Breast epithelium (tissue), 3 donors: ENCODE measurements around the gene LEKR1.

Experiments
- POLR2A ChIP-seq: fragments of 450-650 bp; IDR thresholded peaks from one replicate; pipeline ENCODE4 v1.6.1; 2016; ENCODE audit warnings: antibody characterized with exemption, mild to moderate bottlenecking, moderate library complexity
- POLR2AphosphoS5 ChIP-seq, 3 donors: sonication (generic); formaldehyde crosslinking; IDR thresholded peaks; one replicate each; pipeline ENCODE4 v1.6.1; 2017; ENCODE audit warnings: antibody characterized with exemption in 3 of 3
- TF ChIP-seq, protein P1 (sequence below), 3 donors: fragments of 450-650 bp; IDR thresholded peaks; one replicate each; pipeline ENCODE4 v1.5.1; 2016 to 2017; ENCODE audit warnings: antibody characterized with exemption in 3 of 3, mild to moderate bottlenecking in 3 of 3, moderate library complexity in 3 of 3

DNA sequence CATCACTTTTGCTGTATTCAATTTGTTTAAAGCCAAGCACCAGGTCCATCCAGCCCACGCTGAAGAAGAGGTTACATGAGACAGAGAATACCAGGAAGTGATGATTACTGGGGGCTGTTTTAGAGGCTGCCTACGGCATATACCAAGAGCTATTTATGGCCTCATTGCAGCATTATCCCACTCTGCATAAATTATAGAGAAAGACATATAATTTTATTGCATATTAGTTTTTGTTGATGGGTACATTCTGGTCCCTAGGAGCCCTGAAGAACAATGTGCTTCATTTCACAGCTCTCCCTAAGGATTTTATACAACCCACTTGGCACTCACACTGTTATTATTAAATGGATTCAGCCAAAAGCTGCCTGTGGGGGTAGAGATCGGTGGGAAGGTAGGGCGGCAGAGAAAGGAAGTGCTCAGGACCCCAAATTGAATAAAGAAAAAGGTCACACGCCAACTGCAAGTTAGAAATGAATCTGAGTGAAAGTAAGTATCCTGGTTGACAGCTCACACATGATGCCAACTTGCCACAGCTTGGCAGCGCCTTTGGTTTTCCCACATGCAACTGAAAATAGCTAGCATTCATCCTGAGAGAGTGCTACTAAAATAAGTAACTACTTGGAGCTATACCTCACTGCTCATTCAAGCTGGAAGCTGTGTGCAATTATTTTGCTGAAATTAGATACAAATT is 260.1 kb downstream of the LEKR1 start:
- TF ChIP-seq, protein P1, sequence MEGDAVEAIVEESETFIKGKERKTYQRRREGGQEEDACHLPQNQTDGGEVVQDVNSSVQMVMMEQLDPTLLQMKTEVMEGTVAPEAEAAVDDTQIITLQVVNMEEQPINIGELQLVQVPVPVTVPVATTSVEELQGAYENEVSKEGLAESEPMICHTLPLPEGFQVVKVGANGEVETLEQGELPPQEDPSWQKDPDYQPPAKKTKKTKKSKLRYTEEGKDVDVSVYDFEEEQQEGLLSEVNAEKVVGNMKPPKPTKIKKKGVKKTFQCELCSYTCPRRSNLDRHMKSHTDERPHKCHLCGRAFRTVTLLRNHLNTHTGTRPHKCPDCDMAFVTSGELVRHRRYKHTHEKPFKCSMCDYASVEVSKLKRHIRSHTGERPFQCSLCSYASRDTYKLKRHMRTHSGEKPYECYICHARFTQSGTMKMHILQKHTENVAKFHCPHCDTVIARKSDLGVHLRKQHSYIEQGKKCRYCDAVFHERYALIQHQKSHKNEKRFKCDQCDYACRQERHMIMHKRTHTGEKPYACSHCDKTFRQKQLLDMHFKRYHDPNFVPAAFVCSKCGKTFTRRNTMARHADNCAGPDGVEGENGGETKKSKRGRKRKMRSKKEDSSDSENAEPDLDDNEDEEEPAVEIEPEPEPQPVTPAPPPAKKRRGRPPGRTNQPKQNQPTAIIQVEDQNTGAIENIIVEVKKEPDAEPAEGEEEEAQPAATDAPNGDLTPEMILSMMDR (IDR thresholded peaks at IDR 0.05) = no peak
- no peak for TF ChIP-seq POLR2A
- TF ChIP-seq POLR2AphosphoS5 (IDR thresholded peaks at IDR 0.05) = no peak
